ENCODE measurements around the gene FBXW11.

- TF ChIP-seq AFF4 (CRISPR knock-in tag; IDR thresholded peaks at IDR 0.05; ENCODE audit: borderline replicate concordance): no peak
- TF ChIP-seq, protein P1, sequence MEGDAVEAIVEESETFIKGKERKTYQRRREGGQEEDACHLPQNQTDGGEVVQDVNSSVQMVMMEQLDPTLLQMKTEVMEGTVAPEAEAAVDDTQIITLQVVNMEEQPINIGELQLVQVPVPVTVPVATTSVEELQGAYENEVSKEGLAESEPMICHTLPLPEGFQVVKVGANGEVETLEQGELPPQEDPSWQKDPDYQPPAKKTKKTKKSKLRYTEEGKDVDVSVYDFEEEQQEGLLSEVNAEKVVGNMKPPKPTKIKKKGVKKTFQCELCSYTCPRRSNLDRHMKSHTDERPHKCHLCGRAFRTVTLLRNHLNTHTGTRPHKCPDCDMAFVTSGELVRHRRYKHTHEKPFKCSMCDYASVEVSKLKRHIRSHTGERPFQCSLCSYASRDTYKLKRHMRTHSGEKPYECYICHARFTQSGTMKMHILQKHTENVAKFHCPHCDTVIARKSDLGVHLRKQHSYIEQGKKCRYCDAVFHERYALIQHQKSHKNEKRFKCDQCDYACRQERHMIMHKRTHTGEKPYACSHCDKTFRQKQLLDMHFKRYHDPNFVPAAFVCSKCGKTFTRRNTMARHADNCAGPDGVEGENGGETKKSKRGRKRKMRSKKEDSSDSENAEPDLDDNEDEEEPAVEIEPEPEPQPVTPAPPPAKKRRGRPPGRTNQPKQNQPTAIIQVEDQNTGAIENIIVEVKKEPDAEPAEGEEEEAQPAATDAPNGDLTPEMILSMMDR (IDR thresholded peaks at IDR 0.05): no peak
- TF ChIP-seq, protein P2, sequence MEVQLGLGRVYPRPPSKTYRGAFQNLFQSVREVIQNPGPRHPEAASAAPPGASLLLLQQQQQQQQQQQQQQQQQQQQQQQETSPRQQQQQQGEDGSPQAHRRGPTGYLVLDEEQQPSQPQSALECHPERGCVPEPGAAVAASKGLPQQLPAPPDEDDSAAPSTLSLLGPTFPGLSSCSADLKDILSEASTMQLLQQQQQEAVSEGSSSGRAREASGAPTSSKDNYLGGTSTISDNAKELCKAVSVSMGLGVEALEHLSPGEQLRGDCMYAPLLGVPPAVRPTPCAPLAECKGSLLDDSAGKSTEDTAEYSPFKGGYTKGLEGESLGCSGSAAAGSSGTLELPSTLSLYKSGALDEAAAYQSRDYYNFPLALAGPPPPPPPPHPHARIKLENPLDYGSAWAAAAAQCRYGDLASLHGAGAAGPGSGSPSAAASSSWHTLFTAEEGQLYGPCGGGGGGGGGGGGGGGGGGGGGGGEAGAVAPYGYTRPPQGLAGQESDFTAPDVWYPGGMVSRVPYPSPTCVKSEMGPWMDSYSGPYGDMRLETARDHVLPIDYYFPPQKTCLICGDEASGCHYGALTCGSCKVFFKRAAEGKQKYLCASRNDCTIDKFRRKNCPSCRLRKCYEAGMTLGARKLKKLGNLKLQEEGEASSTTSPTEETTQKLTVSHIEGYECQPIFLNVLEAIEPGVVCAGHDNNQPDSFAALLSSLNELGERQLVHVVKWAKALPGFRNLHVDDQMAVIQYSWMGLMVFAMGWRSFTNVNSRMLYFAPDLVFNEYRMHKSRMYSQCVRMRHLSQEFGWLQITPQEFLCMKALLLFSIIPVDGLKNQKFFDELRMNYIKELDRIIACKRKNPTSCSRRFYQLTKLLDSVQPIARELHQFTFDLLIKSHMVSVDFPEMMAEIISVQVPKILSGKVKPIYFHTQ (CRISPR knock-in tag; IDR thresholded peaks at IDR 0.05): no peak
- no peak for TF ChIP-seq GRHL2 (CRISPR knock-in tag; IDR thresholded peaks at IDR 0.05; ENCODE audit: insufficient replicate concordance, severe bottlenecking)
Measured at GRCh38 chr5:172031894-172032461, 25.5 kb upstream of the FBXW11 start.
